Measurements from ENCODE around the gene SLCO3A1.

Gene SLCO3A1

GRCh38 chr15:92073044-92073785 lies 219.7 kb downstream of the SLCO3A1 start:
- in situ Hi-C loops (cut with MboI; ENCODE audit: low pct_unique_long_range_greater_than_20kb, low sequenced_read_pairs, unreplicated experiment), result no loop called here
- no peak for TF ChIP-seq CTCF (IDR thresholded peaks at IDR 0.05; ENCODE audit: extremely low read depth, insufficient read depth, missing control alignments)
- DNase-seq (ENCODE audit: low spot score), result no peak

DNA sequence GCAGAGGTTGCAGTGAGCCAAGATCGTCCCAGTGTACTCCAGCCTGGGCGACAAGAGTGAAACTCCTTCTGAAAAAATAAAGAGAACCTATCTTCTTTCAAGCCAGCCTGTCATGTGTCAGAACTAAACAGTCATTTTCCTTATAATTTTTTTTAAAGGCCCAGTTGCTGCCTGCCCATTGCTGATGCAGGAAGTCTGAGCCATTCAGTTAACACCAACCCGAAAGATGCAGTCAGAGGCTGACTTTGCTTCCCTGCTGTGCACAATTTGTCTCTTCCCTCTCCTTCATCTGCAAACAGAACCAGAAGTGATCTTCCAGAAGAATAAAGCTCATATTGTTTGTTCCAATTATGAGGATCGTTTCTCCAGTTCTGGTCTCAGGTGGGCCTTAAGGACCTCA lies 220.6 kb downstream of the SLCO3A1 start:
- TF ChIP-seq CTCF (IDR thresholded peaks at IDR 0.05; ENCODE audit: extremely low read depth, insufficient read depth, missing control alignments), result no peak
- in situ Hi-C loops (cut with MboI; ENCODE audit: low pct_unique_long_range_greater_than_20kb, low sequenced_read_pairs, unreplicated experiment), result no loop called here
- DNase-seq (ENCODE audit: low spot score), result no peak

DNA sequence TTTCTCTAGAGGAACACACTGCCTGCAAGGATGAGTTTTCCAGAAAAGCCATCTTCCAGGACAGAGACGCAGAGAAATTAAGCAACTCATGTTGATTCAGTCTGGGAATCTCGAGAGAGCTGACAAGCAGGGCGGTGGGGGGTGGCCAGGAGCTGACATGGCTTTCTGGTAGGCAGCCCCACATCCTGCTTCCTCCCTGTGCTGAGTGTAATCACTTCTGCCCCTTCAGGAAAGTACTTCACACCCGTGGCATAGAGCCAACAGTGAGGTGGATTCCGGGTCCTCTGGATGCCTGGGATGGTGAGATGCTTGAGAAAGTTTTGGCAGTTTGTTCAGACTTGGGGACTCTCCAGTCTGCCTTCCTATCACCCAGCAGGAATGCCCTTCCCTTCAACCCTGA lies 221.1 kb downstream of the SLCO3A1 start:
- TF ChIP-seq CTCF (IDR thresholded peaks at IDR 0.05; ENCODE audit: extremely low read depth, insufficient read depth, missing control alignments), result no peak
- no peak for DNase-seq (ENCODE audit: low spot score)
- in situ Hi-C loops (cut with MboI; ENCODE audit: low pct_unique_long_range_greater_than_20kb, low sequenced_read_pairs, unreplicated experiment), result loop anchor here (25.0 kb wide), 2 partner anchors 362 to 638 kb away; no protein-coding TSS in a partner anchor

GRCh38 chr15:92075764-92076163 lies 222.3 kb downstream of the SLCO3A1 start:
- no peak for DNase-seq (ENCODE audit: low spot score)
- no peak for TF ChIP-seq CTCF (IDR thresholded peaks at IDR 0.05; ENCODE audit: extremely low read depth, insufficient read depth, missing control alignments)
- in situ Hi-C loops (cut with MboI; ENCODE audit: low pct_unique_long_range_greater_than_20kb, low sequenced_read_pairs, unreplicated experiment), result loop anchor here (25.0 kb wide), 2 partner anchors 363 to 637 kb away; no protein-coding TSS in a partner anchor

DNA sequence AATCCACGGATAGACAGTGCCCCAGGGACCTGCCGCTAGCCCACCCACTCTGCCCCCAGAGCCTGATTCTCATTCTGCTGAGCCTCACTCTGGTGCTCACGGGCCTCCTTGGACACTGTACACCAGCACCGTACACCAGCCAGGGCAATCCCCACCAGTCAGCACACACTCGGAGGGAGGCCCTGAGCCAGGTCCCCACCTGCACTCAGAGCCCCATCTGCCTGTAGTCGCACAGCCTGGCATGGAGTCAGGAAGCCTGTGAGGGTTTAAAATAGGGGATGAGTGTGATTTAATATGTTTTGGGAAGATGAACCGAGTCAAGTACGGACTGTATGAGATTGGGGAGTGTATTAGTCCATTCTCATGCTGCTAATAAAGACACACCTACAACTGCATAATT lies 223.0 kb downstream of the SLCO3A1 start:
- in situ Hi-C loops (cut with MboI; ENCODE audit: low pct_unique_long_range_greater_than_20kb, low sequenced_read_pairs, unreplicated experiment), result loop anchor here (25.0 kb wide), 2 partner anchors 364 to 636 kb away; no protein-coding TSS in a partner anchor
- no peak for DNase-seq (ENCODE audit: low spot score)

More for the DNA sequence above, 223.0 kb downstream of the SLCO3A1 start:
- no peak for TF ChIP-seq CTCF (IDR thresholded peaks at IDR 0.05; ENCODE audit: extremely low read depth, insufficient read depth, missing control alignments)

All from GM13977 (cell line).